ENCODE data around the gene C19orf53. TPM values are rescaled to one million over a fixed set of nuclear protein-coding genes. Genes with fewer than 3 reads are reported as not detected.

The C19orf53 gene
- total and polyA plus RNA-seq, 9 of the 15 experiments (the other 6 are each of a cell fraction or from before 2014, with no cell fraction given), result 98.5 to 441 (median 164) TPM

GRCh38 chr19:13794757-13795589 lies 20.7 kb downstream of the C19orf53 start, which contains the start of gene ZSWIM4 (continued):
- TF ChIP-seq NKRF (IDR thresholded peaks at IDR 0.05; ENCODE audit: borderline replicate concordance) (peak; percentile 37; the same call in 1 of the 2 replicates), HMGN3 (IDR thresholded peaks at IDR 0.05; ENCODE audit: borderline replicate concordance, extremely low read depth, insufficient read length, low read depth, low read length) (peak; percentile 49), ZNF253 (CRISPR knock-in tag; conservative IDR thresholded peaks at IDR 0.05) (no peak), USF2 (CRISPR knock-in tag; IDR thresholded peaks at IDR 0.05) (peak; percentile 59), BHLHE40 (IDR thresholded peaks at IDR 0.05; ENCODE audit: low read length) (peak; percentile 28; the same call in 1 of the 2 replicates), RCOR1 (IDR thresholded peaks at IDR 0.05; ENCODE audit: borderline replicate concordance in 1 of 2, low read depth in 2 of 2, low read length in 2 of 2) (peak; percentile 58 to 93; a peak in 3 of 4 replicates), ETV1 (tag; conservative IDR thresholded peaks at IDR 0.05; ENCODE audit: low read depth) (peak; percentile 40; the same call in 1 of the 2 replicates), ZNF507 (tag; conservative IDR thresholded peaks at IDR 0.05) (no peak), MAZ (CRISPR knock-in tag; conservative IDR thresholded peaks at IDR 0.05 in 1 of 2, IDR thresholded peaks at IDR 0.05 in 1 of 2) (peak; percentile 32 to 75; a peak in 2 of 4 replicates), ZBED1 (IDR thresholded peaks at IDR 0.05) (no peak), DMBX1 (CRISPR knock-in tag; IDR thresholded peaks at IDR 0.05; ENCODE audit: borderline replicate concordance) (peak; percentile 60; the same call in 1 of the 2 replicates), SP2 (IDR thresholded peaks at IDR 0.05; ENCODE audit: extremely low read depth, low read depth, low read length, poor library complexity, severe bottlenecking) (peak; percentile 97), NONO (IDR thresholded peaks at IDR 0.05; ENCODE audit: low read depth in 2 of 2, low read length in 1 of 2) (peak in 1 of 2 experiments; percentile 25; a peak in 1 of 4 replicates), ATF1 (CRISPR knock-in tag; IDR thresholded peaks at IDR 0.05) (no peak), ATF1 (tag; IDR thresholded peaks at IDR 0.05) (peak; percentile 87), CREM (IDR thresholded peaks at IDR 0.05; ENCODE audit: low read depth) (peak; percentile 67), MCM5 (IDR thresholded peaks at IDR 0.05; ENCODE audit: low read depth) (no peak), E2F3 (CRISPR knock-in tag; IDR thresholded peaks at IDR 0.05) (peak; percentile 69), RBBP5 (IDR thresholded peaks at IDR 0.05; ENCODE audit: borderline replicate concordance, insufficient read depth, low read length, poor library complexity, severe bottlenecking) (peak; percentile 20)
- TF ChIP-seq, protein P1, sequence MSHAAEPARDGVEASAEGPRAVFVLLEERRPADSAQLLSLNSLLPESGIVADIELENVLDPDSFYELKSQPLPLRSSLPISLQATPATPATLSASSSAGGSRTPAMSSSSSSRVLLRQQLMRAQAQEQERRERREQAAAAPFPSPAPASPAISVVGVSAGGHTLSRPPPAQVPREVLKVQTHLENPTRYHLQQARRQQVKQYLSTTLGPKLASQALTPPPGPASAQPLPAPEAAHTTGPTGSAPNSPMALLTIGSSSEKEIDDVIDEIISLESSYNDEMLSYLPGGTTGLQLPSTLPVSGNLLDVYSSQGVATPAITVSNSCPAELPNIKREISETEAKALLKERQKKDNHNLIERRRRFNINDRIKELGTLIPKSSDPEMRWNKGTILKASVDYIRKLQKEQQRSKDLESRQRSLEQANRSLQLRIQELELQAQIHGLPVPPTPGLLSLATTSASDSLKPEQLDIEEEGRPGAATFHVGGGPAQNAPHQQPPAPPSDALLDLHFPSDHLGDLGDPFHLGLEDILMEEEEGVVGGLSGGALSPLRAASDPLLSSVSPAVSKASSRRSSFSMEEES (CRISPR knock-in tag; IDR thresholded peaks at IDR 0.05), result no peak

All from K562 (cell line).